GM23338 (cell line): ENCODE results near the gene MAGI1. TPM values are rescaled to one million over a fixed set of nuclear protein-coding genes. Genes with fewer than 3 reads are reported as not detected.

ENCODE experiments used
- ATAC-seq: fragments of 200-7000 bp; cut with Tn5 transposase; 3 replicates; pipeline ENCODE4 v1.9.1; 2020
- DNase-seq: peaks from one replicate; pipeline ENCODE4 v3.0.0-alpha.2; 2015; ENCODE audit warnings: low spot score
- H2AFZ ChIP-seq: fragments of 200-600 bp; sonication (generic); 2 replicates; pipeline ENCODE4 v1.8.0; 2016; ENCODE audit warnings: antibody characterized with exemption, mild to moderate bottlenecking, moderate library complexity
- H3F3A ChIP-seq: fragments of 200-600 bp; sonication (generic); replicated peaks from 2 replicates; pipeline ENCODE4 v1.8.0; 2017; ENCODE audit warnings: antibody characterized with exemption, mixed run types, low read depth
- H3K27ac ChIP-seq: fragments of 200-600 bp; sonication (generic); 2 replicates; pipeline ENCODE4 v1.6.1; 2016; ENCODE audit warnings: low read depth
- H3K27me3 ChIP-seq: fragments of 200-600 bp; sonication (generic); 2 replicates; pipeline ENCODE4 v1.8.0; 2016; ENCODE audit warnings: mild to moderate bottlenecking, mixed run types, moderate library complexity; ENCODE audit not compliant: insufficient read depth
- H3K36me3 ChIP-seq: fragments of 200-600 bp; sonication (generic); 2 replicates; pipeline ENCODE4 v1.8.0; 2016; ENCODE audit warnings: mild to moderate bottlenecking; ENCODE audit not compliant: insufficient read depth
- H3K4me1 ChIP-seq: fragments of 200-600 bp; sonication (generic); 2 replicates; pipeline ENCODE4 v1.8.0; 2016; ENCODE audit warnings: mild to moderate bottlenecking, moderate library complexity; ENCODE audit not compliant: insufficient read depth
- H3K4me2 ChIP-seq: fragments of 200-600 bp; sonication (generic); 2 replicates; pipeline ENCODE4 v1.7.1; 2017; ENCODE audit warnings: mixed run types
- H3K4me3 ChIP-seq: fragments of 200-600 bp; sonication (generic); 2 replicates; pipeline ENCODE4 v1.6.1; 2016; ENCODE audit warnings: mixed run types
- H3K79me2 ChIP-seq: fragments of 200-600 bp; sonication (generic); replicated peaks from 2 replicates; pipeline ENCODE4 v1.8.0; 2017; ENCODE audit warnings: mild to moderate bottlenecking; ENCODE audit not compliant: insufficient read depth
- H3K9me2 ChIP-seq: fragments of 200-600 bp; sonication (generic); 2 replicates; pipeline ENCODE4 v1.8.0; 2017; ENCODE audit not compliant: insufficient read depth
- H4K20me1 ChIP-seq: fragments of 200-600 bp; sonication (generic); replicated peaks from 2 replicates; pipeline ENCODE4 v1.8.0; 2017; ENCODE audit warnings: mild to moderate bottlenecking; ENCODE audit not compliant: insufficient read depth
- H3K27ac Mint-ChIP-seq: 2 replicates; pipeline ENCODE4 v1.8.0; 2020; ENCODE audit warnings: inconsistent platforms, mild to moderate bottlenecking, moderate library complexity, mixed read lengths
- H3K27me3 Mint-ChIP-seq: 3 replicates; pipeline ENCODE4 v1.8.0; 2022; ENCODE audit warnings: low read depth, mild to moderate bottlenecking, moderate library complexity, mixed read lengths, inconsistent platforms; ENCODE audit not compliant: insufficient read depth, poor library complexity
- H3K36me3 Mint-ChIP-seq: 3 replicates; pipeline ENCODE4 v1.8.0; 2021; ENCODE audit warnings: low read depth, mild to moderate bottlenecking, inconsistent platforms, moderate library complexity, mixed read lengths
- H3K4me1 Mint-ChIP-seq: 3 replicates; pipeline ENCODE4 v1.8.0; 2020; ENCODE audit warnings: mild to moderate bottlenecking, inconsistent platforms, mixed read lengths
- H3K4me3 Mint-ChIP-seq: 3 replicates; pipeline ENCODE4 v1.8.0; 2021; ENCODE audit warnings: moderate library complexity, mild to moderate bottlenecking, inconsistent platforms, mixed read lengths
- H3K9me3 Mint-ChIP-seq: 3 replicates; pipeline ENCODE4 v1.8.0; 2020; ENCODE audit warnings: moderate library complexity, mild to moderate bottlenecking, inconsistent platforms, mixed read lengths
- CTCF ChIP-seq, 2 experiments: fragments of 200-600 bp in 1 of 2; sonication (generic) in 1 of 2; conservative IDR thresholded peaks; 2 replicates each; pipeline versions ENCODE4 v1.5.1 to v1.6.1; 2016 to 2017; ENCODE audit warnings: antibody characterized with exemption in 2 of 2, low read depth in 2 of 2, mild to moderate bottlenecking in 2 of 2, moderate library complexity in 1 of 2
- EZH2 ChIP-seq: fragments of 200-600 bp; sonication (generic); IDR thresholded peaks from one replicate; pipeline ENCODE4 v1.8.0; 2017; ENCODE audit warnings: antibody characterized with exemption, mild to moderate bottlenecking, low read depth; ENCODE audit not compliant: unreplicated experiment
- JUNB ChIP-seq: IDR thresholded peaks from one replicate; pipeline ENCODE4 v1.6.1; 2016; ENCODE audit warnings: antibody characterized with exemption; ENCODE audit not compliant: unreplicated experiment
- NANOG ChIP-seq: IDR thresholded peaks from 2 replicates; pipeline ENCODE4 v1.6.1; 2016; ENCODE audit warnings: antibody characterized with exemption, borderline replicate concordance
- POLR2AphosphoS5 ChIP-seq: IDR thresholded peaks from 2 replicates; pipeline ENCODE4 v1.6.1; 2016; ENCODE audit warnings: antibody characterized with exemption, low read depth
- ZNF114 ChIP-seq: fragments of 250-450 bp; sonication (Bioruptor Pico); IDR thresholded peaks from 2 replicates; pipeline ENCODE4 v1.5.0; 2020; ENCODE audit warnings: mild to moderate bottlenecking, moderate library complexity
- polyA plus RNA-seq: library from polyadenylated mRNA; unstranded; fragments of >200 nt; fragmentation: Nextera tagmentation; extraction: Ambion mirVana; gene quantifications from 2 replicates; pipeline ENCODE4 v1.2.1, GENCODE V29; 2016
- total RNA-seq: library from RNA; depleted of rRNA; stranded (reverse); fragments of >200 nt; shearing (Covaris generic); gene quantifications from 2 replicates; pipeline ENCODE4 v1.2.3, GENCODE V29; 2014
- TF ChIP-seq, protein P1 (sequence below): IDR thresholded peaks from one replicate; pipeline ENCODE4 v1.6.1; 2018; ENCODE audit warnings: antibody characterized with exemption; ENCODE audit not compliant: unreplicated experiment

The MAGI1 gene
- total and polyA plus RNA-seq, 2 experiments from 2014 or later: 27.4 to 71.2 TPM

DNA sequence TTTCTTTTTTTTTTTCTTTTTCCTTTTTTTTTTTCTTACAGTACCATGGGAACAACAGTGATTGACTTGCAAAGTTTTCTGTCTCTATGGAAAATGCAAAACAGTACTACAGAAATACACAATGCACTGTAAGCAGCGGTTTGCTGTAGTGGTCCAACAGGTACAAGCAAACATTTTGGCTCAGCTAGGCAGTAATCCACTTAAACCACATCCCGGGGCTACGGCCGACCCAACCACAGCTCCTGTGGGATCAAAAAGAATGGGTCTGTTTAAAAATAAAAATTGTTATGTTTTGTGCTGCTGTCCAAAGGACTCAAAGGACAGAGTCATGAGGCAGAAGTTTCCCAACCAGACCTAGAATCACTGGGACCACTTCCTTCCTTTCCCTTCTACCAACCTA lies 683.8 kb downstream of the MAGI1 start:
- Histone ChIP-seq H3K36me3 (no peaks in the 10 kb centered on the region), H4K20me1 (peaks cover 2% of the 10 kb centered on the region; the same call in 1 of the 2 replicates), H3K4me3 (no peak overlapping the region), H3K4me1 (peaks cover 7% of the 10 kb centered on the region; the same call in 1 of the 2 replicates), H3K27ac (0 out of 2 replicates have a peak overlapping the region, but pooled peaks have one; percentile 21), H3K27me3 (no peaks in the 10 kb centered on the region), H2AFZ (no peak overlapping the region), H3K4me2 (no peak overlapping the region), H3K79me2 (no peaks in the 10 kb centered on the region), H3F3A (peaks cover 5% of the 10 kb centered on the region; the same call in 1 of the 2 replicates), H3K9me2 (no peaks in the 10 kb centered on the region)
- ATAC-seq (no peak), DNase-seq (no peak)
- H3K4me1 Mint-ChIP-seq: peaks cover 40% of the 10 kb centered on the region
- TF ChIP-seq NANOG (no peak), JUNB (no peak), EZH2 (no peak), POLR2AphosphoS5 (no peak)
- peaks cover 15% of the 10 kb centered on the region for H3K27me3 Mint-ChIP-seq
- no peaks in the 10 kb centered on the region for H3K9me3 Mint-ChIP-seq
- H3K36me3 Mint-ChIP-seq: no peaks in the 10 kb centered on the region; the same call in 2 of the 3 replicates
- no peak overlapping the region for H3K27ac Mint-ChIP-seq
- no peak overlapping the region for H3K4me3 Mint-ChIP-seq

GRCh38 chr3:65352951-65353350 lies 685.8 kb downstream of the MAGI1 start:
- Histone ChIP-seq H3K4me1 (peaks cover 7% of the 10 kb centered on the region; the same call in 1 of the 2 replicates), H3K79me2 (no peaks in the 10 kb centered on the region), H3K4me3 (no peak overlapping the region), H3K4me2 (no peak overlapping the region), H3K27ac (no peak overlapping the region), H3K36me3 (no peaks in the 10 kb centered on the region), H3F3A (peaks cover 5% of the 10 kb centered on the region; the same call in 1 of the 2 replicates), H4K20me1 (no peaks in the 10 kb centered on the region; the same call in 1 of the 2 replicates), H3K9me2 (no peaks in the 10 kb centered on the region), H3K27me3 (no peaks in the 10 kb centered on the region), H2AFZ (no peak overlapping the region)
- Mint-ChIP-seq H3K9me3 (no peaks in the 10 kb centered on the region), H3K4me3 (no peak overlapping the region), H3K27ac (no peak overlapping the region), H3K36me3 (no peaks in the 10 kb centered on the region), H3K4me1 (peaks cover 50% of the 10 kb centered on the region), H3K27me3 (peaks cover 22% of the 10 kb centered on the region)
- TF ChIP-seq NANOG (no peak), ZNF114 (no peak)
- TF ChIP-seq, protein P1, sequence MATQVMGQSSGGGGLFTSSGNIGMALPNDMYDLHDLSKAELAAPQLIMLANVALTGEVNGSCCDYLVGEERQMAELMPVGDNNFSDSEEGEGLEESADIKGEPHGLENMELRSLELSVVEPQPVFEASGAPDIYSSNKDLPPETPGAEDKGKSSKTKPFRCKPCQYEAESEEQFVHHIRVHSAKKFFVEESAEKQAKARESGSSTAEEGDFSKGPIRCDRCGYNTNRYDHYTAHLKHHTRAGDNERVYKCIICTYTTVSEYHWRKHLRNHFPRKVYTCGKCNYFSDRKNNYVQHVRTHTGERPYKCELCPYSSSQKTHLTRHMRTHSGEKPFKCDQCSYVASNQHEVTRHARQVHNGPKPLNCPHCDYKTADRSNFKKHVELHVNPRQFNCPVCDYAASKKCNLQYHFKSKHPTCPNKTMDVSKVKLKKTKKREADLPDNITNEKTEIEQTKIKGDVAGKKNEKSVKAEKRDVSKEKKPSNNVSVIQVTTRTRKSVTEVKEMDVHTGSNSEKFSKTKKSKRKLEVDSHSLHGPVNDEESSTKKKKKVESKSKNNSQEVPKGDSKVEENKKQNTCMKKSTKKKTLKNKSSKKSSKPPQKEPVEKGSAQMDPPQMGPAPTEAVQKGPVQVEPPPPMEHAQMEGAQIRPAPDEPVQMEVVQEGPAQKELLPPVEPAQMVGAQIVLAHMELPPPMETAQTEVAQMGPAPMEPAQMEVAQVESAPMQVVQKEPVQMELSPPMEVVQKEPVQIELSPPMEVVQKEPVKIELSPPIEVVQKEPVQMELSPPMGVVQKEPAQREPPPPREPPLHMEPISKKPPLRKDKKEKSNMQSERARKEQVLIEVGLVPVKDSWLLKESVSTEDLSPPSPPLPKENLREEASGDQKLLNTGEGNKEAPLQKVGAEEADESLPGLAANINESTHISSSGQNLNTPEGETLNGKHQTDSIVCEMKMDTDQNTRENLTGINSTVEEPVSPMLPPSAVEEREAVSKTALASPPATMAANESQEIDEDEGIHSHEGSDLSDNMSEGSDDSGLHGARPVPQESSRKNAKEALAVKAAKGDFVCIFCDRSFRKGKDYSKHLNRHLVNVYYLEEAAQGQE: no peak
- DNase-seq (no peak), ATAC-seq (no peak)

DNA sequence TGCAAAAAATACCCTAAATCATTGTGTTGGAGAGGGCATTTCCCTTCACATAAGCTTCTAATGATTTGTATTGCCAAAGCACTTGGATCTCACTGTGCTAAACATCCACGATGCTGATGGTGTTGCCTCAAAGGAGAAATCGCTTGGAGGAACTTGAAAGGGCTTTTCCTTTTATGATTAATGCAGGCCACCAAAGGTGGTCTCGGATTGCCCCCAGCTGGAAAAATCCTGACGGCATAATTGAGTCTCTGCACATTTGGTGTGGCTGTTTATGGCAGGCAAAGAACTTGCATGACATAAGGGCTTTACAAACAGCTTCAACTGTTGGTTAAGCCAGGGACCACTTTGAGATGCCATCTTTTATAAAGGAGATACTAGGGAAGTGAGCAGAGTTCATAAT lies 687.0 kb downstream of the MAGI1 start:
- no peak for DNase-seq
- no peak overlapping the region for H3K4me3 ChIP-seq
- Mint-ChIP-seq H3K4me3 (no peak overlapping the region), H3K27me3 (peaks cover 17% of the 10 kb centered on the region), H3K9me3 (no peaks in the 10 kb centered on the region), H3K4me1 (peaks cover 50% of the 10 kb centered on the region), H3K27ac (no peak overlapping the region), H3K36me3 (no peaks in the 10 kb centered on the region)
- no peaks in the 10 kb centered on the region for H3K36me3 ChIP-seq
- H2AFZ ChIP-seq: no peak overlapping the region
- H3K4me1 ChIP-seq: peaks cover 7% of the 10 kb centered on the region; the same call in 1 of the 2 replicates
- TF ChIP-seq ZNF114 (no peak), CTCF (conservative IDR thresholded peaks at IDR 0.05; ENCODE audit: low read depth in 2 of 2) (peak in 1 of 2 experiments; percentile 20; a peak in 1 of 4 replicates)
- ATAC-seq: no peak
- no peaks in the 10 kb centered on the region; the same call in 1 of the 2 replicates for H3F3A ChIP-seq
- H4K20me1 ChIP-seq: no peaks in the 10 kb centered on the region
- no peaks in the 10 kb centered on the region for H3K27me3 ChIP-seq
- H3K27ac ChIP-seq: no peak overlapping the region
- no peaks in the 10 kb centered on the region for H3K9me2 ChIP-seq
- no peak overlapping the region for H3K4me2 ChIP-seq
- H3K79me2 ChIP-seq: no peaks in the 10 kb centered on the region
